ENCODE measurements around the gene HORMAD2. TPM values are rescaled to one million over a fixed set of nuclear protein-coding genes. Genes with fewer than 3 reads are reported as not detected.

Gene HORMAD2
- total RNA-seq, 1 donor from 2014 or later = not detected

DNA sequence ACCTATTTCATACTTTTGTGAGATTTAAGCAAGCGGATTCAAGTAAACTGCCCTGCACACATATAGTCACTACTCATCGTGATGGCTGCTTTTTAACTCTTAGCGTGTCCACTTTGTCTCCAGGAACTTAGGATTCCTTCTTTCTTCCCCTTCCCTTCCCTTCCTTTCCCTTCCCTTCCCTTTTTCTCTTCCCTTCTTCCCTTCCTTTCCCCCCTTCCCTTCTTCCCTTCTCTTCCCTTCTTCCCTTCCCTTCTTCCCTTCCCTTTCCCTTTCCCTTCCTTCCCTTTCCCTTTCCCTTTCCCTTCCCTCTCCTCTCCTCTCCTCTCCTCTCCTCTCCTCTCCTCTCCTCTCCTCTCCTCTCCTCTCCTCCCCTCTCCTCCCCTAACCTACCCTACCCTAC lies 100.4 kb downstream of the HORMAD2 start:
- TF ChIP-seq, protein P1, sequence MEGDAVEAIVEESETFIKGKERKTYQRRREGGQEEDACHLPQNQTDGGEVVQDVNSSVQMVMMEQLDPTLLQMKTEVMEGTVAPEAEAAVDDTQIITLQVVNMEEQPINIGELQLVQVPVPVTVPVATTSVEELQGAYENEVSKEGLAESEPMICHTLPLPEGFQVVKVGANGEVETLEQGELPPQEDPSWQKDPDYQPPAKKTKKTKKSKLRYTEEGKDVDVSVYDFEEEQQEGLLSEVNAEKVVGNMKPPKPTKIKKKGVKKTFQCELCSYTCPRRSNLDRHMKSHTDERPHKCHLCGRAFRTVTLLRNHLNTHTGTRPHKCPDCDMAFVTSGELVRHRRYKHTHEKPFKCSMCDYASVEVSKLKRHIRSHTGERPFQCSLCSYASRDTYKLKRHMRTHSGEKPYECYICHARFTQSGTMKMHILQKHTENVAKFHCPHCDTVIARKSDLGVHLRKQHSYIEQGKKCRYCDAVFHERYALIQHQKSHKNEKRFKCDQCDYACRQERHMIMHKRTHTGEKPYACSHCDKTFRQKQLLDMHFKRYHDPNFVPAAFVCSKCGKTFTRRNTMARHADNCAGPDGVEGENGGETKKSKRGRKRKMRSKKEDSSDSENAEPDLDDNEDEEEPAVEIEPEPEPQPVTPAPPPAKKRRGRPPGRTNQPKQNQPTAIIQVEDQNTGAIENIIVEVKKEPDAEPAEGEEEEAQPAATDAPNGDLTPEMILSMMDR (IDR thresholded peaks at IDR 0.05) = no peak
- no peaks in the 10 kb centered on the region for H3K36me3 Mint-ChIP-seq (ENCODE audit: unreplicated experiment)
- DNase-seq (ENCODE audit: extremely low spot score, unreplicated experiment) = no peak
- peaks cover 33% of the 10 kb centered on the region for H3K4me1 Mint-ChIP-seq (ENCODE audit: unreplicated experiment)
- H3K9me3 Mint-ChIP-seq (ENCODE audit: unreplicated experiment) = no peaks in the 10 kb centered on the region
- no peak overlapping the region for H3K27ac Mint-ChIP-seq (ENCODE audit: unreplicated experiment)
- no peaks in the 10 kb centered on the region for H3K27me3 Mint-ChIP-seq (ENCODE audit: unreplicated experiment)
- no peak overlapping the region for H3K4me3 Mint-ChIP-seq (ENCODE audit: unreplicated experiment)

DNA sequence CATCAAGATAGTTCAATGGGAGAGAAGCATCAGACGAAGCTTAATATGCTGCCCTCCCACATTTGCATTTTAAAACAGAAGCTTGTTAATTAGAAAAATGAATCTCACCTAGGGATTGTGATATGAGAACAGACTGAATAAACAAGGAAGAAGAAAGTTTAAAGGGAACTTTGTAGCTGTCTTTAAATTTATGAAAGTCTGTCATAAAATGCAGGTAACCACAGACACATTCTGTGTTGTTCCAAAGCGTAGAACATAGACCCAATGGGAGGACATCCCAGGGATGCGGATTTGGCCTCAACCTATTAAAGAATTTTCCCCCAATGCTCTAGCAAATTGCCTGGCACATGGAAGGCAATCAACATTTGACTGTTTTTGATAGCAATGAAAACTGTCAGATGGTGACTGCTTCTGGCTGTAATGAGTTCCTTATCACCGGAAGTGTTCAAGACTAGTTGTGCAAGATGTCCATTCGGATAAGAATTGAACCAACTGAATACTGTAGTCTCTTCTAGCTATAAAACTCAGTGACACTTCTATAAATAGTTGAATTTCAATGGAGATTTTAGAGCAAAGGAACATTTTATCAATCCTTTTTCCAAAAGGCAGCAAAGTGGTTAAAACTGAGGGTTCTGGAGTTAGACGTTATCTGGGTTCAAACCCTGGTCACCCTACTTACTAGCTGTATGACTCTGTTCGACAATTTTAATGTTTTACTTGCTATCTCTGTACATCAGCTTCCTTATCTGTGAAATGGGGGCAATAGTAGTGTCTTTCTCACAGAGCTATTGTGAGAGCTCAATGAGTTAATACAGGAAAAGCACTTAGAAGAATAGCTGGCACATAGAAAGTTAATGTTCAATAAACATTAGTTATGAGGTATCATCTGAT lies 101.4 kb downstream of the HORMAD2 start:
- Mint-ChIP-seq H3K36me3 (ENCODE audit: unreplicated experiment) (no peaks in the 10 kb centered on the region), H3K4me1 (ENCODE audit: unreplicated experiment) (peaks cover 34% of the 10 kb centered on the region), H3K9me3 (ENCODE audit: unreplicated experiment) (no peaks in the 10 kb centered on the region), H3K4me3 (ENCODE audit: unreplicated experiment) (no peak overlapping the region), H3K27ac (ENCODE audit: unreplicated experiment) (no peak overlapping the region), H3K27me3 (ENCODE audit: unreplicated experiment) (no peaks in the 10 kb centered on the region)
- DNase-seq (ENCODE audit: extremely low spot score, unreplicated experiment) = no peak
- TF ChIP-seq, protein P1 (IDR thresholded peaks at IDR 0.05) = no peak

DNA sequence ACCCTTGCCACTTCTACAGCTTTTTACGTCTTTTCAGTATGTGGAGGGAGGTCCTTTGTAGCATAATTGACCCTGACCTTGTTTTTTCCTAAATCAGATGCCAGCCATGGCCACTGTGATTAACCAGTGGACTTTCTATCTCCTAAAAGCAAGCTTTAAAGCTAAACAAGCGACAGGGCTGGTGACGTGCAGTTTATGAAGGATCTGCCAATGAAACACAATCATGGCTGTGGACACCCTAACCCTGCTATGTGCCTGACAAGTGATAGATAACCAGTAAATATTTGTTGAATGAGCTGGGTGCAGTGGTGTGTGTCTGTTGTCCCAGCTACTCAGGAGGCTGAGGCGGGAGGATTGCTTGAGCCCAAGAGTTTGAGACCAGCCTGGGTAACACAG lies 102.1 kb downstream of the HORMAD2 start:
- Mint-ChIP-seq H3K4me1 (ENCODE audit: unreplicated experiment) (peaks cover 34% of the 10 kb centered on the region), H3K9me3 (ENCODE audit: unreplicated experiment) (no peaks in the 10 kb centered on the region), H3K27ac (ENCODE audit: unreplicated experiment) (no peak overlapping the region), H3K27me3 (ENCODE audit: unreplicated experiment) (no peaks in the 10 kb centered on the region), H3K4me3 (ENCODE audit: unreplicated experiment) (no peak overlapping the region), H3K36me3 (ENCODE audit: unreplicated experiment) (no peaks in the 10 kb centered on the region)
- no peak for DNase-seq (ENCODE audit: extremely low spot score, unreplicated experiment)
- TF ChIP-seq, protein P1 (IDR thresholded peaks at IDR 0.05) = no peak

DNA sequence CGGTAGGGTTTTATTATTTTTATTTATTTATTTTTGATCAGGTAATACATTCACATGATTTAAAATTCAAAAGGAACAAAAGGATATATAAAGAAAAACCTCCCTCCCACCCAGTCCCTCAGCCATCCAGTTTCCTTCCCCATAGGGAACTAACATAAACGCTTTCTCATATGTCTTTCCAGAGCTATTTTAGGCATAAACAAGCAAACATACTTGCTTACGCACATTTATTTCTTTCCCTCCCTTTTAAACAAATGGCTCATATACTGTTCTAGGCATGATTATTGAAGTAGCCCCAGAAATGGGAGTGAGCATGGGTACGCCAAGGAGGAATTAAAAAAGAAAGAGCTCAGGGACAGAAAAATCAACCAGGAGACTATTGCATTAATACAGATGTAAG lies 102.6 kb downstream of the HORMAD2 start:
- no peak overlapping the region for H3K4me3 Mint-ChIP-seq (ENCODE audit: unreplicated experiment)
- TF ChIP-seq, protein P1 (IDR thresholded peaks at IDR 0.05) = no peak
- H3K27ac Mint-ChIP-seq (ENCODE audit: unreplicated experiment) = no peak overlapping the region
- H3K27me3 Mint-ChIP-seq (ENCODE audit: unreplicated experiment) = no peaks in the 10 kb centered on the region
- no peaks in the 10 kb centered on the region for H3K9me3 Mint-ChIP-seq (ENCODE audit: unreplicated experiment)
- H3K4me1 Mint-ChIP-seq (ENCODE audit: unreplicated experiment) = peaks cover 33% of the 10 kb centered on the region
- H3K36me3 Mint-ChIP-seq (ENCODE audit: unreplicated experiment) = no peaks in the 10 kb centered on the region
- DNase-seq (ENCODE audit: extremely low spot score, unreplicated experiment) = no peak

DNA sequence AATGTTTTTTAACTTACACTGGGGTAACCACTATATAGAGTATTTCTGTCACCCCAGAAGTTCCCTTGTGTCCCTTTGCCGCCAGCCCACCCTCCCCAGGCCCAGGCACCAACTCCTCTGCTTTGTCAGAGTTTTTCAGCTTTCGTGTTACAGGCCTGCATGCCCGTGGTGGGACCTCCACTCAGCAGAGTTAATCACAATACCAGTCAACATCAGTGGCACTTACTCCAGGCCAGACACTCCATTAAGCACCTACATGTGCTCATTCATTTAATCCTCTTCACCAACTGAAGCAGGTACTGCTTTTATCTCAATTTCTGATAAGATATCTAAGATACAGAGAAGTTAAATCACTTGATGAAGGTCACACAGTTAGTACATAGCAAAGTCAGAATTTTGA lies 103.0 kb downstream of the HORMAD2 start:
- TF ChIP-seq, protein P1 (IDR thresholded peaks at IDR 0.05) = no peak
- no peaks in the 10 kb centered on the region for H3K36me3 Mint-ChIP-seq (ENCODE audit: unreplicated experiment)
- no peak for DNase-seq (ENCODE audit: extremely low spot score, unreplicated experiment)
- H3K9me3 Mint-ChIP-seq (ENCODE audit: unreplicated experiment) = no peaks in the 10 kb centered on the region
- H3K27ac Mint-ChIP-seq (ENCODE audit: unreplicated experiment) = peak overlapping the region; percentile 73
- H3K4me3 Mint-ChIP-seq (ENCODE audit: unreplicated experiment) = no peak overlapping the region
- H3K4me1 Mint-ChIP-seq (ENCODE audit: unreplicated experiment) = peaks cover 29% of the 10 kb centered on the region
- H3K27me3 Mint-ChIP-seq (ENCODE audit: unreplicated experiment) = no peaks in the 10 kb centered on the region

Data from osteocyte (in vitro differentiated cells).